RWPE2 (cell line): Measurements from ENCODE around the gene TMEM208.

Experiments used
- ATAC-seq: fragments of 200-7000 bp; cut with Tn5 transposase; 3 replicates; pipeline ENCODE4 v1.9.1; 2021; ENCODE audit warnings: low read depth
- DNase-seq: peaks from one replicate; pipeline ENCODE4 v3.0.0-alpha.2; 2020; ENCODE audit warnings: low spot score
- H3K27ac ChIP-seq: fragments of 450-650 bp; 2 replicates; pipeline ENCODE4 v1.5.1; 2017; ENCODE audit warnings: mild to moderate bottlenecking; ENCODE audit not compliant: poor library complexity, severe bottlenecking
- H3K27me3 ChIP-seq: fragments of 250-450 bp; sonication (Bioruptor Pico); 2 replicates; pipeline ENCODE4 v1.5.1; 2021; ENCODE audit warnings: mild to moderate bottlenecking, moderate library complexity; ENCODE audit not compliant: insufficient read depth, poor library complexity, severe bottlenecking
- H3K36me3 ChIP-seq: fragments of 250-450 bp; sonication (Bioruptor Pico); 2 replicates; pipeline ENCODE4 v1.5.1; 2020; ENCODE audit warnings: low read depth, mild to moderate bottlenecking, moderate library complexity
- H3K4me1 ChIP-seq: fragments of 250-450 bp; sonication (Bioruptor Pico); 2 replicates; pipeline ENCODE4 v1.5.1; 2021; ENCODE audit warnings: mild to moderate bottlenecking, moderate library complexity; ENCODE audit not compliant: insufficient read depth, poor library complexity, severe bottlenecking
- H3K4me3 ChIP-seq: fragments of 250-450 bp; sonication (Bioruptor Pico); 2 replicates; pipeline ENCODE4 v1.5.1; 2021; ENCODE audit warnings: mild to moderate bottlenecking, moderate library complexity; ENCODE audit not compliant: severe bottlenecking
- H3K9me3 ChIP-seq: fragments of 250-450 bp; sonication (Bioruptor Pico); 2 replicates; pipeline ENCODE4 v1.5.1; 2021; ENCODE audit warnings: mild to moderate bottlenecking, moderate library complexity; ENCODE audit not compliant: severe bottlenecking
- CTCF ChIP-seq: fragments of 450-650 bp; IDR thresholded peaks from one replicate; pipeline ENCODE4 v1.5.1; 2017; ENCODE audit warnings: mild to moderate bottlenecking, moderate library complexity; ENCODE audit not compliant: poor library complexity, severe bottlenecking

Gene TMEM208

GRCh38 chr16:67258161-67258835 is 31.4 kb downstream of the TMEM208 start:
- ATAC-seq (no peak), DNase-seq (peak; percentile 42)
- no peaks in the 10 kb centered on the region for H3K4me1 ChIP-seq
- H3K27ac ChIP-seq = no peak overlapping the region
- H3K4me3 ChIP-seq = no peak overlapping the region
- no peaks in the 10 kb centered on the region for H3K9me3 ChIP-seq
- no peaks in the 10 kb centered on the region for H3K27me3 ChIP-seq
- TF ChIP-seq CTCF = no peak
- peaks cover 9% of the 10 kb centered on the region for H3K36me3 ChIP-seq

- Histone ChIP-seq H3K4me3 (no peak overlapping the region), H3K4me1 (no peaks in the 10 kb centered on the region), H3K9me3 (no peaks in the 10 kb centered on the region), H3K27ac (no peak overlapping the region), H3K27me3 (no peaks in the 10 kb centered on the region), H3K36me3 (no peaks in the 10 kb centered on the region; the same call in 1 of the 2 replicates)
- DNase-seq (peak; percentile 55), ATAC-seq (no peak)
- no peak for TF ChIP-seq CTCF
These were observed 32.8 kb downstream of the TMEM208 start for GRCh38 chr16:67259705-67260104.

- Histone ChIP-seq H3K9me3 (no peaks in the 10 kb centered on the region), H3K27ac (no peak overlapping the region), H3K36me3 (no peaks in the 10 kb centered on the region; the same call in 1 of the 2 replicates), H3K27me3 (no peaks in the 10 kb centered on the region), H3K4me1 (no peaks in the 10 kb centered on the region), H3K4me3 (no peak overlapping the region)
- DNase-seq (no peak), ATAC-seq (peak; percentile 51; the same call in 2 of the 3 replicates)
- peak; percentile 67 for TF ChIP-seq CTCF
These were observed 33.6 kb downstream of the TMEM208 start for GRCh38 chr16:67260426-67261063.

- Histone ChIP-seq H3K9me3 (no peaks in the 10 kb centered on the region), H3K36me3 (no peaks in the 10 kb centered on the region), H3K4me1 (peaks cover under 1% of the 10 kb centered on the region), H3K4me3 (no peak overlapping the region), H3K27ac (no peak overlapping the region), H3K27me3 (no peaks in the 10 kb centered on the region)
- TF ChIP-seq CTCF = no peak
- no peak for ATAC-seq
- no peak for DNase-seq
These were observed 36.3 kb downstream of the TMEM208 start for GRCh38 chr16:67263201-67263600.

- H3K4me3 ChIP-seq = no peak overlapping the region
- DNase-seq (no peak), ATAC-seq (0 out of 3 replicates have a peak, but pooled peaks have one; percentile 24)
- no peaks in the 10 kb centered on the region for H3K27me3 ChIP-seq
- no peaks in the 10 kb centered on the region for H3K9me3 ChIP-seq
- H3K36me3 ChIP-seq = no peaks in the 10 kb centered on the region
- no peak overlapping the region for H3K27ac ChIP-seq
- H3K4me1 ChIP-seq = peaks cover 2% of the 10 kb centered on the region
- peak; percentile 5 for TF ChIP-seq CTCF
These were observed 37.3 kb downstream of the TMEM208 start for GRCh38 chr16:67264277-67264676.
